Motor neuron (in vitro differentiated cells): ENCODE measurements around the gene SIPA1L3. TPM values are rescaled to one million over a fixed set of nuclear protein-coding genes. Genes with fewer than 3 reads are reported as not detected.
"Not testable (repeated sequence)": the region's sequence is repeated elsewhere in the genome, so short reads cannot be mapped to it uniquely, and the experiment has no call there.

Experiments used
- ATAC-seq, 8 experiments: fragments of 200-7000 bp; cut with Tn5 transposase; replicated peaks in 6 of 8; 2 replicates each; pipeline ENCODE4 v1.8.0; 2021; ENCODE audit warnings: mild to moderate bottlenecking in 8 of 8, moderate library complexity in 8 of 8
- H3K27ac ChIP-seq, 2 donors: fragments of 250-450 bp; sonication (Bioruptor Pico); 2 replicates each; pipeline ENCODE4 v1.9.0; 2021; ENCODE audit warnings: antibody characterized with exemption in 2 of 2, mild to moderate bottlenecking in 2 of 2, moderate library complexity in 1 of 2
- H3K4me1 ChIP-seq, 2 donors: fragments of 250-450 bp; sonication (Bioruptor Pico); replicated peaks in 1 of 2; 2 replicates each; pipeline ENCODE4 v1.6.1; 2021; ENCODE audit warnings: antibody characterized with exemption in 2 of 2, mild to moderate bottlenecking in 2 of 2, moderate library complexity in 1 of 2
- H3K4me3 ChIP-seq, 5 donors: fragments of 250-450 bp; sonication (Bioruptor Pico); 2 replicates each; pipeline ENCODE4 v1.9.0; 2021; ENCODE audit warnings: antibody characterized with exemption in 5 of 5, mild to moderate bottlenecking in 5 of 5, moderate library complexity in 4 of 5
- WGBS, 10 experiments: fragments of 450-650 bp; shearing (Covaris generic); methylation state at CpG; one replicate each; pipeline ENCODE4 v1.0.0; 2022; 5-methylcytosine and 5-hydroxymethylcytosine counted together
- in situ Hi-C, 9 experiments: fragments of 400-800 bp; cut with MboI; loops; one replicate each; pipeline ENCODE4 v1.15.0; 2021; ENCODE audit warnings: low sequenced_read_pairs in 9 of 9, low pct_unique_long_range_greater_than_20kb in 2 of 9; ENCODE audit not compliant: unreplicated experiment in 9 of 9
- total RNA-seq, 8 experiments: library from RNA; unstranded; fragments of 300-600 nt; gene quantifications; 2 replicates each; pipeline versions ENCODE4 v1.2.3 to v1.2.4, GENCODE V29; 2022

Gene SIPA1L3
- total RNA-seq, 8 experiments from 2014 or later: 8.5 to 22.1 (median 15.1) TPM

DNA sequence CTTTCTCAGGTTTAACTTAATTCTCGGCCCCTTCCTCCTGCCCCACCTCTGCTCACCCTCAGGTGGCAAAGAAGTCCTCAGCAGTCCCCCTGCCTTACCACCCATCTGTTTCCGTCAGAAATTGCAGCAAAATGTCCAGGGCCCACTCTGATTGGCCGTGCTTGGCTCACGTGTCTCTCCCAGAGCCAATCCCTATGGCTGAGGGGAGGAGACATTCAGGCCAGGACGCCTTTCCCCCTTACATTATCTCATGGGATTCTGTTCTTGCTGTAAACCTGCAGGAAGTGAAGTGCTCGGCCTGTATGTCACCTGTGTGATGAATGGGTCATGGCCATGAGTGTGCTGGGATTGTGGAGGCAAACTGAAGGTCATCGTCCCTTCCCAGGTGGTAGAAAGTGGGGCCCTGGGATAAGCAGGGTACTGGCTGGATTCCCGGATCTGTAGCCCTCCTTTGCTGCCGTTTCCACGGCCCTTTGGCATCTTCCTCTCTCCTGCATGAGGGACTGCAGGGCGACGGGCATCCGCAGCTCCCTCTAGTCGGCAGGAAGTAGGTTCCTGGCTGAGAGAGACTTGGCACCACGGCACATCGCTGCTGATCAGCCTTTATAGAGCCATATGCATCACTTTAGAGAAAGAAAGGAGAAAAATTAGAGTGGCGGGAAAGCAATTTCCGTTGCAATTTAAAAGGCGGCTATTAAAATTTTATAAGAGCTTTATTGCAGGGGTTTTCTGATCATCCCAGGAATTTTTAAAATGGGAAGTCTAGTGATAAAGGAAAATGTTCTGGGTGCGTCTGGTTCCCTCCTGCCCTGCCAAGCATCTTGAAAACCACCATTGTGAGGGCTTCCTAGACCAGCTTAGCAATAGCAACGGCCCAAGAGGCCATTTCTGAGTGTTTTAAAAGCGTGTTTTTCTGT lies 118.2 kb downstream of the SIPA1L3 start:
- ATAC-seq: peak in 1 of 8 experiments; percentile 22
- 71 to 98% (median 91%) methylated on average over 2 to 16 of the region's 22 CpGs for WGBS, 10 experiments
- H3K4me3 ChIP-seq: no peak overlapping the region
- in situ Hi-C loops: no loop called here
- H3K27ac ChIP-seq: peak overlapping the region in 1 of 2 donors; percentile 89
- H3K4me1 ChIP-seq: peaks cover 24 to 34% of the 10 kb centered on the region in 2 donors

DNA sequence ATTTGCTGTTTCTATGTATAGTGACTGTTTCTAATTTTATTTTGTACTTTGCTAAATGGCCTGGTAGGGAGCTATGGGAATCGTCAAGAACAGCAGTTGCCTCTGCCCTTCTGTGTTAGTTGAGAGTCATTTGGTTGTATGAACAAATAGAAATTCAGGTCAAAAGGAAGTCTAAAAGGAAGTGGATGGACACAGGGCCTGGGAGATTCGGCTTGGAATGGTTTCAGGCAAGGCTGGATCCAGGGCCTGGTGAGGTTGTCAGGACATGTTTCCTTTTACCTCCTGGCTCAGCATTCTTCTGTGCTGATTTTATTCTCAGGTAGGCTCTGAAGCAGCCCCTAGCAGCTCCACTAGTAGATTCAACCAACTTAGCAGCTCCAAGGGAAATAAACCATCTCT lies 118.9 kb downstream of the SIPA1L3 start:
- Histone ChIP-seq H3K4me1 (peaks cover 24 to 34% of the 10 kb centered on the region in 2 donors), H3K27ac (no peak overlapping the region), H3K4me3 (no peak overlapping the region)
- ATAC-seq: no peak
- in situ Hi-C loops: no loop called here
- WGBS, 10 experiments: 20 to 100% (median 88%) methylated on average over 1 to 2 of the region's 2 CpGs; no CpG with 5 or more reads in 3 of the 10 experiments

DNA sequence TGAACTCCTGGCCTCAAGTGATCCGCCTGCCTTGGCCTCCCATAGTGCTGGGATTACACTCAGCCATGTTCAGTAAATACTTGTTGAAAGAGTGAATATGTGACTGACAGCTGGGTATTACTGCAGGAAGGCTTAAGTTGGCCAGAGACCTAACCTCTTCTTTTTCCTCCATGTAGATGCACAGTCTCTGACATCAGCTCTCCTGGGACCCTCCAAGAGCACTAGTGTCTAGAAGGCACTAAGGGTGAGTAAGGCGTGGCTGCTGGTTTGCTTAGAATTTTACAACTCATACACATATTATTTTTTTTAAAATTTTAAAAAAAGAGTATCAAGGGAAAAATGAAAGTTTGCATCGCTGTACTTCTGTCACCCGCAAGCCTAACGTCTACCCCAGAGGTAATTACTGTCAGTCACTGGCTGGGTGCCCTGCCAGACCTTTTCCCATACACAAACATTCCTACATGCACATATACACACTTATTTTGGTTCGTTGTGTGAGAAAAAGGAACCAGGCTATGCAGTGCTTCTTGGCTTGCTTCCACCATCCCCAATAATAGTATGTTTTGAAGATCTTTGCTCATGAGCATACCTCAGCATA lies 122.0 kb downstream of the SIPA1L3 start:
- in situ Hi-C loops: no loop called here
- 0 to 100% (median 90%) methylated on average over 1 to 6 of the region's 6 CpGs; no CpG with 5 or more reads in 3 of the 10 experiments for whole genome bisulfite sequencing, 10 experiments
- Histone ChIP-seq H3K4me1 (peaks cover 13 to 23% of the 10 kb centered on the region in 2 donors), H3K4me3 (no peak overlapping the region), H3K27ac (no peak overlapping the region)
- peak in 1 of 8 experiments; percentile 7 for ATAC-seq

DNA sequence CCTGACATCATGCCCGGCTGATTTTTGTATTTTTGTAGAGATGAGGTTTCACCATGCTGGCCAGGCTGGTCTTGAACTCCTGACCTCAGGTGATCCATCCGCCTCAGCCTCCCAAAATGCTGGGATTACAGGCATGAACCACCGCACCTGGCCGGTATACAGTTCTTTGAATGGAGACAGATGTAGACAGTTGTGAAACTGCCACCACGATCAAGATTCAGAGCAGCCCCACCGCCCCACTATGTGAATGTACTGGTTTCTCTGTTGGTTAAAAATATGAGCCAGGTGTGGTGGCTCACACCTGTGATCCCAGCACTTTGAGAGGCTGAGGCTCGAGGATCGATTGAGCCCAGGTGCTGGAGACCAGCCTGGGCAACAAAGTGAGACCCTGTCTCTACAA lies 123.0 kb downstream of the SIPA1L3 start:
- 98 to 100% (median 100%) methylated on average over 1 to 8 of the region's 8 CpGs; no CpG with 5 or more reads in 2 of the 10 experiments for WGBS, 10 experiments
- H3K27ac ChIP-seq, ATAC-seq, H3K4me3 ChIP-seq, in situ Hi-C loops: not testable (repeated sequence)
- peaks cover 8 to 13% of the 10 kb centered on the region in 2 donors for H3K4me1 ChIP-seq

DNA sequence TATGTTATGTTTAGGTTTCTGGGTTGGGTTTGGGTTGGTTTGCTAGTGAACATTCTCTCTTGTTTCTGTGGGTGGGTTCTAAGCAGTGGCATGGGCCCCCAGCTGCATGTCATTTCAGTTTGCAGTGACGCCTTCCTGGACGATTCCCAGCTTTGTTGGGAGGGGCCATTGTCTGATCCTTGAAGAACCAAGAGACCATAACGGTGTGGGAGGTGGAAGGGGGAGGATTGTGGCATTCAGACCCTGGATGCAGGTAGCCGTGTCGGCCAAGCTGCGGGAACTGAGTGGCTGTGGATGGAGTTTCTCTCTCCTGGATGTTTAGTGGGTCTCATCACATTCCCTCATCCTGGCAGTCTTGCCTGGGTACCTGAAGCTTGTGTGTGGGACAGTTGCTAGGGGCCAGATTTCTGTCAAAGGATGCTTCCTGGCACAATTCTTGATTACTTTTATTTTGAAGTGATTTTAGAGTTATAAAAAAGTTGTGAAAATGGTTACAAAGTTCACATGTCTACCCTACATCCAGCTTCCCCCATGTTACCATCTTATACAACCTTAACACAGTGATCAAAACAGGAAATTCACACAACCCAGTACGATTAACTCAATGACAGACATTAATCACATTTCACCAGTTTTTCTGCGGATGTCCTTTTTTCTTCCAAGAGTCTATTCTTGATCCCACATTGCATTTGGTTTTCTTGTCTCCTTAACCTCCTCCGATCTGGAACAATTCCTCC lies 123.8 kb downstream of the SIPA1L3 start:
- ATAC-seq: no peak
- H3K27ac ChIP-seq: no peak overlapping the region
- in situ Hi-C loops: no loop called here
- H3K4me3 ChIP-seq: no peak overlapping the region
- WGBS, 10 experiments: 0 to 100% (median 80%) methylated on average over 1 to 7 of the region's 9 CpGs; no CpG with 5 or more reads in 2 of the 10 experiments
- peaks cover 8 to 14% of the 10 kb centered on the region in 2 donors for H3K4me1 ChIP-seq

DNA sequence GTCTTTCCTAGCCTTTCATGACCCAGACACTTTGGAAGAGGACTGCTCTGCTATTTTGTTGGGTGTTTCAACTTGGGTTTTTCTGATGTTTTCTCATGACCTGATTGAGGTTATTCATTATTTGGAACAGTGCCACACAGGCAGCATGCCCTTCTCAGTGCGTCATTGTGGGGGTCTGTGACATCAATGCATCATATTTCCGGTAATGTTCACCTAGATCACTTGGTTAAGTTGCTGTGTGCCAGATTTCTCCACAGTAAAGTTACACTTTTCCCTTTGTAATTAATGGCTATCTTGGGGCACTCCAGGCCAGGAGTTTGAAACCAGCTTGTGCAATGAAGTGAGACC lies 124.4 kb downstream of the SIPA1L3 start:
- no peak for ATAC-seq
- Histone ChIP-seq H3K27ac (no peak overlapping the region), H3K4me3 (no peak overlapping the region), H3K4me1 (peaks cover 13 to 20% of the 10 kb centered on the region in 2 donors)
- whole genome bisulfite sequencing, 10 experiments: 80 to 100% (median 97%) methylated on average over 1 to 2 of the region's 2 CpGs; no CpG with 5 or more reads in 2 of the 10 experiments
- in situ Hi-C loops: no loop called here

DNA sequence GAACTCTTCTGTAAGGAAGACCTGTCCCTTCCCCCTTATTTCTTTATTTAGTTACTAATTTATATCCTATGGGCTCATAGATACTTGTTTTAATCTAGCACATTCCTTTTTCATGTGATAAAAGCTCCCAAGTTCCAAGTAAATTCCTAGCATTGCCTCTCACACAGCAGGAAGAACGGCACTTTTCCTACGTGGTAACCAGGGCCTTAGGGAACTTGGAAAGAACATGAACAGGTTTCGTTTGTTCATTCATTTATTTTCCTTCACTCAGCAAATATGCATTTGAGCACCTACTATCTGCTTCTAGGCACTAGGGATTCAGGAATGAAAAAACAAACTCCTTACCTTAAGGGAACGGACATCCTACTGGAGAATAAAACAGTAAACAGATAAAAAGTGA lies 125.1 kb downstream of the SIPA1L3 start:
- no peak for ATAC-seq
- WGBS, 10 experiments: 37 to 100% (median 85%) methylated on average over 1 to 4 of the region's 4 CpGs; no CpG with 5 or more reads in 1 of the 10 experiments
- H3K27ac ChIP-seq: no peak overlapping the region
- H3K4me3 ChIP-seq: no peak overlapping the region
- in situ Hi-C loops: no loop called here
- peaks cover 21 to 27% of the 10 kb centered on the region in 2 donors for H3K4me1 ChIP-seq

DNA sequence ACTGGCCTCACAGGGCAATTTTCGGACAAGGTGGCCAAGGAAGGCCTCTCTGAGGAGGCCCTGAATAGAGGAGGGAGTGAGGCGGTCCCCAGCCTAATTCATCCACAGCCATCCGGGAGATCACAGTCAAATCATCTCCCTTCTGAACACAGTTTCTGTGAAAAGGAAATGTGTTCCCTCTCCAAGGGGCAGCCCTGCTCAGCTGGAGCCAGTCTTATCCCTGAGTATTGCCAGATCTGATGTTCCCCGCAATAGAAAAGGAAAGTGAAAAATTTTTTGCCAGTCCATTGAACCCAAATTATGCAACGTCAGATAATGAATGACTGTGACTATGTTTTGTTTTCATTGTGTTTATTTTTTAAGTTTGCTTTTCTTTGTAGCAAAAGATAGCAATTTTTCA lies 125.9 kb downstream of the SIPA1L3 start:
- H3K27ac ChIP-seq: no peak overlapping the region

DNA sequence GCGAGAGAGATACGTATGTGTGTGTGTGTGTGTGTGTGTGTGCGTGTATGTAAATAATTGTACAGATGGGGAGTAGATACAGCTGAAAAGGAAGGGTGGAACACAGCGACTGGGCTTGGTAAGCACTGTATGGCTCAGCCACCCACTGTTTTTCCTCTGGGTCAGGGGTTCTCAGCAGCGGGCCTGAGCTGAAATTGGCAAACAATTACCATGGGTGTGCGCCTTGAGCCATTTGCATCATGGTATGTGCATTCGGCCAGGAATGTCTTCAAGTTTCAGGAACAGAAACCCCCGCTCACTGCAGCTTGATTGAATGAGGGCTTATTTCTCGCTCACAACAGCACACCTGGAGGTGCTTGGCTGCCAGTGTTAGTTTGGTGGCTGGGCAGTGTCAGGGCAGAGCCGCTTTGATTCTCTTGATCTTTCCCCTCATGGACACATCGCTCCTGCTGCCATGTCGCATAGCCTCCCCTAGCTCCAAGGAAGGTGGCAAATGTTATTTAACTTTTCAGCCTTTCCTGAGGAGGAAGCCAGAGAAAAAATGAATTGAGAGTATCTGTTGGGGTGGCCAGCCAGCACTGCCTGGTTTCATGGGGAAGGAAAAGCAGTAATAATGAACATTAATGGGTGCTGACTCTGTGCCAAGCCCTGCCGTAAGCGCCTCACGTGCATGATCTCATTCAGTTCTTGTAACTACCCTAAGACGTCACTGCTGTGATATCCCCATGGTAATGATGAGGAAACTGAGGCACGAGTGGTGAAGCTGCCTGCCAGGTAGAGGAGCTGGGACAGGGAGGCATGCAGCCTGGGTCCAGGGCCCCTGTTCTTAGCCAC lies 126.9 kb downstream of the SIPA1L3 start:
- Histone ChIP-seq H3K4me1 (peaks cover 37 to 42% of the 10 kb centered on the region in 2 donors), H3K27ac (no peak overlapping the region), H3K4me3 (no peak overlapping the region)
- ATAC-seq: peak in 3 of 8 experiments; percentile 84 to 96 (median 86)
- 0 to 89% (median 75%) methylated on average over 1 to 11 of the region's 17 CpGs; no CpG with 5 or more reads in 1 of the 10 experiments for WGBS, 10 experiments
- in situ Hi-C loops: no loop called here

More for the DNA sequence above, 125.9 kb downstream of the SIPA1L3 start:
- WGBS, 10 experiments: 44 to 100% (median 90%) methylated on average over 1 to 5 of the region's 5 CpGs; no CpG with 5 or more reads in 2 of the 10 experiments
- H3K4me1 ChIP-seq: peaks cover 29 to 35% of the 10 kb centered on the region in 2 donors
- ATAC-seq: no peak
- in situ Hi-C loops: no loop called here
- no peak overlapping the region for H3K4me3 ChIP-seq

DNA sequence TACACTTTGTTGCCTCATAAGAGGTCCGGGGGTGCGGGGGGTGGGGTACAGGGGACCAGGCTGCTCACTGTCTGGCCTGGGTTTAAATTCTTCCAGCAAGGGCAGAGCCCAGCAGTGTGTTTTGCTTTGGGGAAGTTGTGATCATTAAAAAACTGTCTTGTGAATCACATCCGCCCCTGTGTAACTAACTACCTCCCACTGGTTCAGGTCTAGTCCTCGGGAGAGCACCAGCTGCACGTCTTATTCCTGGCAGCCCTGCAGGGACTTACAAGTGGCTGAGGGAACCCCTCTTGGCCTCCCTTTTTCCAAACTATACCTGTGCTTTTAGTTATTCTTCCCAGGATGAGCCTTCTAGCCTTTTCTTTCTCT lies 127.5 kb downstream of the SIPA1L3 start:
- 33 to 70% (median 60%) methylated on average over 1 to 4 of the region's 5 CpGs; no CpG with 5 or more reads in 7 of the 10 experiments for WGBS, 10 experiments
- Histone ChIP-seq H3K4me3 (no peak overlapping the region), H3K4me1 (peaks cover 37 to 42% of the 10 kb centered on the region in 2 donors), H3K27ac (no peak overlapping the region)
- ATAC-seq: peak in 2 of 8 experiments; percentile 2 to 8
- in situ Hi-C loops: no loop called here

DNA sequence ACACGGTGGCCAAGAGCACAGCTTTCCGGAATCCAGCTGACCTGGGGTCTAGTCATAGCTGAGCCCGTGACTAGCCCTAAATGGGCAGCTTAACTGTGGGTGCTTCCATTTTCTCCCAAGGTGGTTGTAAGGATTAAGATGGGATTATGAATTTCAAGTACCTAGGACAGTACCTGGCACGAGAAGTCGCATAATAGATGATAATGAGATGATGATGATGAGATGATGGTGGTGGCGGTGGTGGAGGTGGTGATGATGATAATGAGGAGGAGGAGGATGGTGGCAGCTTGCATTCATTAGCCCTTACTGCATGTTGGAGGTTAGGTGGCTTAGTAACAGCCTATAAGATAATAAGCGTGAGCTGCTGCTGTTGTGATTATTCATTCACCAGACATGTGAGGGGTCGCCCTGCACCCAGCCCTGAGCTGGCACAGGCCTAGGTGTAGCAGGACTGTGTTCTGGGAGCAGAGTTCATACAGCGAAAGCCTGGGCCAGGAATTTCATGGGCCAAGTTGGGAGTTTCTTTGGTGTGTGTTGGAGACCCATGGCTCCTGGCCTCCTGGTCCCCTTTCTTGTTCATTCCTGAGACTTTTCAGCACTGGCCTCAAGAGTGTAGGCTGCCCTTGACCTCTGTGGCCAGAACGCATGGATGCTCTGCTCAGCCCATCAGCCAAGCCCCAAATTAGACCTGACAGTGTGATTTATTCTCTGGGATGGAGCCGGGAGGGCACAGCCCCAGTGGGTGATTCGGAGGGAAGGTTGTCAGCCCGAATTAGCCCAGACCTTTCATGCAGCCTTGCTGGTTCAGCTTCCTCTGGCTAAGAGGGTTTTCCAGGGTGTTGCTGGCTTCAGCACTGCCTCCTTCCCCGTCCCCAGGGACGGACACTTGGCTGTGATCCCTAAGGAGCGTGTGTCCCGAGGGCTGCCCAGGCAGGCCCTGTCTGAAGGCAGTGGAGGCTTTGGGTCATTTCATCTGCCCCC lies 128.8 kb downstream of the SIPA1L3 start:
- WGBS, 10 experiments: 10 to 100% (median 64%) methylated on average over 1 to 8 of the region's 17 CpGs; no CpG with 5 or more reads in 3 of the 10 experiments
- Histone ChIP-seq H3K4me1 (peaks cover 37 to 42% of the 10 kb centered on the region in 2 donors), H3K27ac (peak overlapping the region; percentile 25 to 61), H3K4me3 (no peak overlapping the region)
- in situ Hi-C loops: no loop called here
- peak in 7 of 8 experiments; percentile 5 to 17 (median 9) for ATAC-seq
